ENCODE results near the gene DENND1A. TPM values are rescaled to one million over a fixed set of nuclear protein-coding genes. Genes with fewer than 3 reads are reported as not detected.

DENND1A gene
- total and polyA plus RNA-seq, 2 of the 13 experiments (the other 11 are each of a cell fraction or from before 2014, with no cell fraction given): 14.8 to 30.1 TPM

GRCh38 chr9:123360161-123361085, 569.5 kb downstream of the DENND1A start (continued):
- TF ChIP-seq SP4 (CRISPR knock-in tag; IDR thresholded peaks at IDR 0.05) (peak; percentile 56), ZNF350 (CRISPR knock-in tag; IDR thresholded peaks at IDR 0.05; ENCODE audit: borderline replicate concordance, low read depth) (0 out of 2 replicates have a peak, but pooled peaks have one; percentile 28), RARA (CRISPR knock-in tag; IDR thresholded peaks at IDR 0.05) (peak; percentile 73), SOX6 (IDR thresholded peaks at IDR 0.05) (no peak), SOX6 (CRISPR knock-in tag; IDR thresholded peaks at IDR 0.05) (peak; percentile 74), KLF16 (CRISPR knock-in tag; IDR thresholded peaks at IDR 0.05) (0 out of 4 replicates have a peak, but pooled peaks of 1 of the 2 experiments have one; percentile 13), HDAC1 (CRISPR knock-in tag; IDR thresholded peaks at IDR 0.05) (peak; percentile 54; the same call in 1 of the 2 replicates), RXRA (CRISPR knock-in tag; IDR thresholded peaks at IDR 0.05) (peak; percentile 92), TARDBP (CRISPR knock-in tag; IDR thresholded peaks at IDR 0.05) (peak; percentile 75; the same call in 1 of the 2 replicates), PATZ1 (CRISPR knock-in tag; IDR thresholded peaks at IDR 0.05) (peak; percentile 94), NR2F1 (CRISPR knock-in tag; IDR thresholded peaks at IDR 0.05) (peak; percentile 62 to 74; a peak in 3 of 4 replicates), ZFY (CRISPR knock-in tag; IDR thresholded peaks at IDR 0.05) (peak; percentile 45; the same call in 1 of the 2 replicates), ISL2 (CRISPR knock-in tag; IDR thresholded peaks at IDR 0.05) (peak; percentile 52; the same call in 1 of the 2 replicates), ZBTB3 (CRISPR knock-in tag; IDR thresholded peaks at IDR 0.05; ENCODE audit: borderline replicate concordance, low read depth) (no peak), DMAP1 (CRISPR knock-in tag; IDR thresholded peaks at IDR 0.05) (peak; percentile 20; the same call in 1 of the 2 replicates), SKIL (CRISPR knock-in tag; IDR thresholded peaks at IDR 0.05; ENCODE audit: borderline replicate concordance) (no peak; the same call in 1 of the 2 replicates)
- TF ChIP-seq, protein P1, sequence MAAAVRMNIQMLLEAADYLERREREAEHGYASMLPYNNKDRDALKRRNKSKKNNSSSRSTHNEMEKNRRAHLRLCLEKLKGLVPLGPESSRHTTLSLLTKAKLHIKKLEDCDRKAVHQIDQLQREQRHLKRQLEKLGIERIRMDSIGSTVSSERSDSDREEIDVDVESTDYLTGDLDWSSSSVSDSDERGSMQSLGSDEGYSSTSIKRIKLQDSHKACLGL (CRISPR knock-in tag; IDR thresholded peaks at IDR 0.05): peak; percentile 40; the same call in 1 of the 2 replicates
- TF ChIP-seq, protein P2, sequence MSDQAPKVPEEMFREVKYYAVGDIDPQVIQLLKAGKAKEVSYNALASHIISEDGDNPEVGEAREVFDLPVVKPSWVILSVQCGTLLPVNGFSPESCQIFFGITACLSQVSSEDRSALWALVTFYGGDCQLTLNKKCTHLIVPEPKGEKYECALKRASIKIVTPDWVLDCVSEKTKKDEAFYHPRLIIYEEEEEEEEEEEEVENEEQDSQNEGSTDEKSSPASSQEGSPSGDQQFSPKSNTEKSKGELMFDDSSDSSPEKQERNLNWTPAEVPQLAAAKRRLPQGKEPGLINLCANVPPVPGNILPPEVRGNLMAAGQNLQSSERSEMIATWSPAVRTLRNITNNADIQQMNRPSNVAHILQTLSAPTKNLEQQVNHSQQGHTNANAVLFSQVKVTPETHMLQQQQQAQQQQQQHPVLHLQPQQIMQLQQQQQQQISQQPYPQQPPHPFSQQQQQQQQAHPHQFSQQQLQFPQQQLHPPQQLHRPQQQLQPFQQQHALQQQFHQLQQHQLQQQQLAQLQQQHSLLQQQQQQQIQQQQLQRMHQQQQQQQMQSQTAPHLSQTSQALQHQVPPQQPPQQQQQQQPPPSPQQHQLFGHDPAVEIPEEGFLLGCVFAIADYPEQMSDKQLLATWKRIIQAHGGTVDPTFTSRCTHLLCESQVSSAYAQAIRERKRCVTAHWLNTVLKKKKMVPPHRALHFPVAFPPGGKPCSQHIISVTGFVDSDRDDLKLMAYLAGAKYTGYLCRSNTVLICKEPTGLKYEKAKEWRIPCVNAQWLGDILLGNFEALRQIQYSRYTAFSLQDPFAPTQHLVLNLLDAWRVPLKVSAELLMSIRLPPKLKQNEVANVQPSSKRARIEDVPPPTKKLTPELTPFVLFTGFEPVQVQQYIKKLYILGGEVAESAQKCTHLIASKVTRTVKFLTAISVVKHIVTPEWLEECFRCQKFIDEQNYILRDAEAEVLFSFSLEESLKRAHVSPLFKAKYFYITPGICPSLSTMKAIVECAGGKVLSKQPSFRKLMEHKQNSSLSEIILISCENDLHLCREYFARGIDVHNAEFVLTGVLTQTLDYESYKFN (CRISPR knock-in tag; conservative IDR thresholded peaks at IDR 0.05): peak; percentile 86
